IMR-90 (cell line): ENCODE data around the gene EXOC4. TPM values are rescaled to one million over a fixed set of nuclear protein-coding genes. Genes with fewer than 3 reads are reported as not detected.

Experiments
- ATAC-seq: fragments of 200-7000 bp; cut with Tn5 transposase; 2 replicates; pipeline ENCODE4 v1.9.1; 2020; ENCODE audit warnings: low read depth, mild to moderate bottlenecking, moderate library complexity
- BruUV-seq: library from RNA; stranded (reverse); fragments of 400-500 nt; replicated peaks from 2 replicates; lab custom pipeline; 2021; lab: Mats Ljungman, UMichigan
- CTCF ChIA-PET: fragments of 300-600 bp; formaldehyde crosslinking; extraction: SDS; loops from one replicate; lab custom pipeline; 2021; ENCODE audit warnings: antibody characterized with exemption; lab: Yijun Ruan, JAX
- POLR2A ChIA-PET: fragments of 300-600 bp; sonication (Branson Sonifier 250); formaldehyde crosslinking; loops from one replicate; lab custom pipeline; 2022; ENCODE audit warnings: antibody characterized with exemption; ENCODE audit not compliant: unreplicated experiment; lab: Charles Lee
- DNase-seq: peaks from one replicate; pipeline ENCODE4 v3.0.0; 2013
- H2AFZ ChIP-seq: replicated peaks from 2 replicates; pipeline ENCODE3; 2013; ENCODE audit warnings: low read length, mild to moderate bottlenecking; ENCODE audit not compliant: poor library complexity
- H2AK5ac ChIP-seq: 2 replicates; pipeline ENCODE4 v1.6.1; 2013; ENCODE audit warnings: low read depth, low read length, inconsistent platforms
- H2AK9ac ChIP-seq: replicated peaks from 2 replicates; pipeline ENCODE3; 2013; ENCODE audit warnings: mild to moderate bottlenecking, low read depth, low read length, moderate library complexity; ENCODE audit not compliant: poor library complexity
- H2BK120ac ChIP-seq: 2 replicates; pipeline ENCODE4 v1.6.1; 2013; ENCODE audit warnings: low read depth, low read length, inconsistent platforms
- H2BK15ac ChIP-seq: 3 replicates; pipeline ENCODE4 v1.6.1; 2013; ENCODE audit warnings: low read depth, low read length, inconsistent platforms
- H2BK20ac ChIP-seq: 2 replicates; pipeline ENCODE4 v1.6.1; 2013; ENCODE audit warnings: low read depth, mild to moderate bottlenecking, inconsistent platforms, low read length, moderate library complexity
- H2BK5ac ChIP-seq: 2 replicates; pipeline ENCODE4 v1.6.1; 2013; ENCODE audit warnings: mild to moderate bottlenecking, low read depth, low read length, inconsistent platforms; ENCODE audit not compliant: poor library complexity, severe bottlenecking
- H3K14ac ChIP-seq: replicated peaks from 2 replicates; pipeline ENCODE4 v1.6.1; 2013; ENCODE audit warnings: low read depth, low read length, inconsistent platforms
- H3K18ac ChIP-seq: 2 replicates; pipeline ENCODE4 v1.6.1; 2013; ENCODE audit warnings: low read depth, low read length, control low read depth
- H3K23ac ChIP-seq: 2 replicates; pipeline ENCODE4 v1.6.1; 2013; ENCODE audit warnings: low read depth, low read length, inconsistent platforms
- H3K27ac ChIP-seq: 2 replicates; pipeline ENCODE4 v1.5.1; 2013; ENCODE audit warnings: mild to moderate bottlenecking, control low read depth, low read length; ENCODE audit not compliant: insufficient read depth
- H3K27me3 ChIP-seq: 2 replicates; pipeline ENCODE4 v1.6.1; 2013; ENCODE audit warnings: low read length; ENCODE audit not compliant: control insufficient read depth, insufficient read depth
- H3K36me3 ChIP-seq: 2 replicates; pipeline ENCODE4 v1.6.1; 2013; ENCODE audit warnings: low read length, mixed read lengths; ENCODE audit not compliant: control insufficient read depth, insufficient read depth
- H3K4ac ChIP-seq: 2 replicates; pipeline ENCODE4 v1.6.1; 2013; ENCODE audit warnings: low read depth, low read length, inconsistent platforms
- H3K4me1 ChIP-seq: 2 replicates; pipeline ENCODE4 v1.6.1; 2013; ENCODE audit warnings: low read length, mixed read lengths; ENCODE audit not compliant: control insufficient read depth, insufficient read depth
- H3K4me2 ChIP-seq: 2 replicates; pipeline ENCODE4 v1.6.1; 2013; ENCODE audit warnings: low read depth, mild to moderate bottlenecking, control low read depth, low read length, moderate library complexity
- H3K4me3 ChIP-seq: 2 replicates; pipeline ENCODE4 v1.5.1; 2013; ENCODE audit warnings: low read depth, mild to moderate bottlenecking, control low read depth, low read length, moderate library complexity; ENCODE audit not compliant: insufficient read depth
- H3K56ac ChIP-seq: 2 replicates; pipeline ENCODE4 v1.6.1; 2013; ENCODE audit warnings: low read length, inconsistent platforms; ENCODE audit not compliant: insufficient read depth; ENCODE audit errors: extremely low read depth
- H3K79me1 ChIP-seq, 2 experiments: 2 replicates each; pipeline ENCODE4 v1.6.1; 2013; ENCODE audit warnings: low read length in 2 of 2, inconsistent platforms in 1 of 2, low read depth in 1 of 2
- H3K9ac ChIP-seq: 2 replicates; pipeline ENCODE4 v1.6.1; 2013; ENCODE audit warnings: low read depth, low read length, control low read depth
- H3K9me1 ChIP-seq: 2 replicates; pipeline ENCODE4 v1.6.1; 2013; ENCODE audit warnings: low read length, inconsistent platforms; ENCODE audit not compliant: insufficient read depth
- H3K9me3 ChIP-seq: 2 replicates; pipeline ENCODE4 v1.6.1; 2013; ENCODE audit warnings: low read length; ENCODE audit not compliant: control insufficient read depth, insufficient read depth
- H4K20me1 ChIP-seq: 2 replicates; pipeline ENCODE4 v1.6.1; 2013; ENCODE audit warnings: low read length, inconsistent platforms; ENCODE audit not compliant: insufficient read depth
- H4K5ac ChIP-seq: 2 replicates; pipeline ENCODE4 v1.6.1; 2013; ENCODE audit warnings: mild to moderate bottlenecking, low read depth, low read length, control low read depth
- H4K8ac ChIP-seq, 2 experiments: 2 replicates each; pipeline ENCODE4 v1.6.1; 2013; ENCODE audit warnings: low read depth in 2 of 2, low read length in 2 of 2, control low read depth in 1 of 2, inconsistent platforms in 1 of 2
- H4K91ac ChIP-seq: 2 replicates; pipeline ENCODE4 v1.6.1; 2013; ENCODE audit warnings: low read depth, low read length, inconsistent platforms; ENCODE audit not compliant: insufficient read depth
- MAFK ChIP-seq: IDR thresholded peaks from 2 replicates; pipeline ENCODE4 v1.6.1; 2012; ENCODE audit warnings: low read depth, low read length, improper control_type of control experiment
- RAD21 ChIP-seq: IDR thresholded peaks from 2 replicates; pipeline ENCODE4 v1.6.1; 2012; ENCODE audit warnings: low read length, improper control_type of control experiment
- USF2 ChIP-seq: fragments of 150-350 bp; IDR thresholded peaks from 2 replicates; pipeline ENCODE4 v1.6.1; 2017; ENCODE audit warnings: mild to moderate bottlenecking, antibody characterized with exemption, low read length, low read depth
- WGBS, 2 experiments: methylation state at CpG; one replicate each; pipeline versions ENCODE4 v1.1.5 to v1.1.7; 2013; ENCODE audit warnings: missing lambda C conversion rate in 2 of 2; ENCODE audit not compliant: insufficient read length in 1 of 2; ENCODE audit errors: extremely low coverage in 2 of 2; 5-methylcytosine and 5-hydroxymethylcytosine counted together
- dilution Hi-C: fragments of 300-500 bp; cut with HindIII; formaldehyde crosslinking; loops from one replicate; pipeline ENCODE4 v1.14.3; 2018; ENCODE audit warnings: low sequenced_read_pairs; ENCODE audit not compliant: unreplicated experiment
- in situ Hi-C: fragments of 300-500 bp; cut with MboI; formaldehyde crosslinking; loops from 3 replicates; pipeline ENCODE4 v1.14.3; 2019; ENCODE audit warnings: low sequenced_read_pairs, inconsistent platforms, mixed read lengths
- intact Hi-C: fragments of 100-400 bp; cut with micrococcal nuclease; formaldehyde crosslinking; loops from 2 replicates; pipeline ENCODE4 v1.10.0; 2022
- polyA plus RNA-seq, 3 experiments: library from polyadenylated mRNA; depleted of rRNA; stranded (reverse); fragments of >200 nt; gene quantifications; 2 replicates each; pipeline ENCODE4 v1.2.3, GENCODE V29; 2012; ENCODE audit warnings: low replicate concordance in 1 of 3
- total RNA-seq: library from RNA; depleted of rRNA; stranded (reverse); fragments of >200 nt; gene quantifications from 2 replicates; pipeline ENCODE4 v1.2.3, GENCODE V29; 2012

EXOC4 gene
- total and polyA plus RNA-seq, 2 of the 4 experiments (the other 2 are of a cell fraction): 25.4 to 94.6 TPM

GRCh38 chr7:133885213-133885612 lies 632.3 kb downstream of the EXOC4 start:
- no peak overlapping the region for H2AK5ac ChIP-seq
- no peak overlapping the region for H3K56ac ChIP-seq
- H3K4me2 ChIP-seq: no peak overlapping the region
- BruUV-seq: no TSS peak
- no peak overlapping the region for H4K5ac ChIP-seq
- no peak overlapping the region for H2AK9ac ChIP-seq
- H2BK5ac ChIP-seq: no peak overlapping the region
- H2AFZ ChIP-seq: no peak overlapping the region
- WGBS, 2 experiments: no CpG with 5 or more reads among the region's 5 CpGs
- no peak for DNase-seq
- no peak for ATAC-seq
- no peak overlapping the region for H2BK15ac ChIP-seq
- peaks cover 3% of the 10 kb centered on the region; the same call in 1 of the 2 replicates for H3K9me1 ChIP-seq
- H4K20me1 ChIP-seq: no peaks in the 10 kb centered on the region
- CTCF ChIA-PET: no interaction called here
- H3K9ac ChIP-seq: no peak overlapping the region
- no peaks in the 10 kb centered on the region for H3K36me3 ChIP-seq
- no peaks in the 10 kb centered on the region for H3K9me3 ChIP-seq
- no peak overlapping the region for H3K4ac ChIP-seq
- no peak overlapping the region for H3K4me3 ChIP-seq
- POLR2A ChIA-PET: no interaction called here
- H3K23ac ChIP-seq: no peak overlapping the region
- no peak overlapping the region for H3K14ac ChIP-seq
- no peak overlapping the region for H4K91ac ChIP-seq
- no peaks in the 10 kb centered on the region for H3K4me1 ChIP-seq
- no peak overlapping the region for H2BK20ac ChIP-seq
- no peak for TF ChIP-seq MAFK
- TF ChIP-seq RAD21: no peak
- no peak for TF ChIP-seq USF2
- in situ Hi-C loops: no loop called here
- intact Hi-C loops: no loop called here
- no peaks in the 10 kb centered on the region for H3K27me3 ChIP-seq
- no peak overlapping the region for H2BK120ac ChIP-seq
- dilution Hi-C loops: no loop called here
- no peaks in the 10 kb centered on the region for H3K79me1 ChIP-seq
- H3K18ac ChIP-seq: no peak overlapping the region
- no peak overlapping the region for H3K27ac ChIP-seq
- no peak overlapping the region for H4K8ac ChIP-seq
